ENCODE data around the gene CD200. TPM values are rescaled to one million over a fixed set of nuclear protein-coding genes. Genes with fewer than 3 reads are reported as not detected.

The CD200 gene
- polyA plus RNA-seq, 1 experiment, result 0.10 TPM

GRCh38 chr3:112373476-112373875 is 40.5 kb downstream of the CD200 start:
- no peak overlapping the region for H3K4me3 ChIP-seq (ENCODE audit: low read depth, low read length)
- no peaks in the 10 kb centered on the region for H3K36me3 ChIP-seq (ENCODE audit: control insufficient read depth, insufficient read depth, low read length)
- TF ChIP-seq CTCF (IDR thresholded peaks at IDR 0.05; ENCODE audit: insufficient read depth, low read depth, low read length), result no peak
- POLR2A ChIA-PET, result no interaction called here
- DNase-seq (ENCODE audit: low read depth), result no peak
- H3K27me3 ChIP-seq (ENCODE audit: control insufficient read depth, insufficient read depth, low read length), result no peaks in the 10 kb centered on the region
- CTCF ChIA-PET, result interaction anchor here (1.7 kb wide), 1 partner anchor 18 kb away, joined by 4 read pairs; no protein-coding TSS in a partner anchor

GRCh38 chr3:112373924-112374323 is 41.0 kb downstream of the CD200 start:
- no peak overlapping the region for H3K4me3 ChIP-seq (ENCODE audit: low read depth, low read length)
- no peaks in the 10 kb centered on the region for H3K36me3 ChIP-seq (ENCODE audit: control insufficient read depth, insufficient read depth, low read length)
- no peak for DNase-seq (ENCODE audit: low read depth)
- ChIA-PET POLR2A (no interaction called here), CTCF (interaction anchor here (1.7 kb wide), 1 partner anchor 17 kb away, joined by 4 read pairs; no protein-coding TSS in a partner anchor)
- H3K27me3 ChIP-seq (ENCODE audit: control insufficient read depth, insufficient read depth, low read length), result no peaks in the 10 kb centered on the region
- TF ChIP-seq CTCF (IDR thresholded peaks at IDR 0.05; ENCODE audit: insufficient read depth, low read depth, low read length), result no peak

DNA sequence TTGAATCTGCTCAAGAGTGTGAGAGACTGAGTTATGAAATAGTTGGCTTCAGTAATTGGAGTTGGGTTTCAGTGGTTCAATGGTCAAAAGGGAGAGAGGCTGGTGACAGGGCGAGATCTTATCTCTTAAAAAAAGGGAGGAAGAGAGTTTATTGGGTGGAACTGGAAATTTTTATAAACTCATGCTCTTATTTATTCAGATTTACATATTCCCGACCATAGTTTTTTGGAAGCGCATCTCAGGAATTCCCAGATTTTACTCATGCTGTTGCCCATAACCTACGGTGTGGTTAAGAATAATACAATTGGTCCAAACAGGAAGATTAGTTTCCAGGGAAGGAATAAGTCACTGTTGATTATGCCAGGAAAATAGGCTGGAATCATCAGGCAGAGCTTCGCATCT is 41.4 kb downstream of the CD200 start:
- no peaks in the 10 kb centered on the region for H3K27me3 ChIP-seq (ENCODE audit: control insufficient read depth, insufficient read depth, low read length)
- CTCF ChIA-PET, result no interaction called here
- DNase-seq (ENCODE audit: low read depth), result no peak
- TF ChIP-seq CTCF (IDR thresholded peaks at IDR 0.05; ENCODE audit: insufficient read depth, low read depth, low read length), result no peak
- H3K4me3 ChIP-seq (ENCODE audit: low read depth, low read length), result no peak overlapping the region
- POLR2A ChIA-PET, result no interaction called here
- no peaks in the 10 kb centered on the region for H3K36me3 ChIP-seq (ENCODE audit: control insufficient read depth, insufficient read depth, low read length)

DNA sequence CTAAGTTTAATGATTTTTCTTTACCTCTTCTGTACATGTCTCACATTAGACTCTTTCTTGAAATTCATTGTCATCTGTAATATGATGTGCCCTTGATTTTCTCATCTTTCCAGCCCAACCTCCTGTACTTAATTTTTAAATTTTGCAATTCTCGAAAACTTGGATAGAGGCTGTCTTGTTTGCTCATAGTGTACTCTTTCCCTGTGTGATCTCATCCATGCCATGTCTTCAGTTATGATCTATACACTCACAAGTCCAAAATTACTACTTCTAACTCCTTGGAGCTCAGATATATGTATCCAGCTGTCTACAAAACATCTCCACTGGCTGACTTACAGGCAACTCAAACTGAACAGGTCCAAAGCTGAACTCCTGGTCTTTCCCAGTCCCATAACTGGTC is 42.2 kb downstream of the CD200 start:
- CTCF ChIA-PET, result interaction anchor here (1.0 kb wide), 1 partner anchor 15 kb away, joined by 3 read pairs; no protein-coding TSS in a partner anchor
- no peak for TF ChIP-seq CTCF (IDR thresholded peaks at IDR 0.05; ENCODE audit: insufficient read depth, low read depth, low read length)
- no peak for DNase-seq (ENCODE audit: low read depth)

DNA sequence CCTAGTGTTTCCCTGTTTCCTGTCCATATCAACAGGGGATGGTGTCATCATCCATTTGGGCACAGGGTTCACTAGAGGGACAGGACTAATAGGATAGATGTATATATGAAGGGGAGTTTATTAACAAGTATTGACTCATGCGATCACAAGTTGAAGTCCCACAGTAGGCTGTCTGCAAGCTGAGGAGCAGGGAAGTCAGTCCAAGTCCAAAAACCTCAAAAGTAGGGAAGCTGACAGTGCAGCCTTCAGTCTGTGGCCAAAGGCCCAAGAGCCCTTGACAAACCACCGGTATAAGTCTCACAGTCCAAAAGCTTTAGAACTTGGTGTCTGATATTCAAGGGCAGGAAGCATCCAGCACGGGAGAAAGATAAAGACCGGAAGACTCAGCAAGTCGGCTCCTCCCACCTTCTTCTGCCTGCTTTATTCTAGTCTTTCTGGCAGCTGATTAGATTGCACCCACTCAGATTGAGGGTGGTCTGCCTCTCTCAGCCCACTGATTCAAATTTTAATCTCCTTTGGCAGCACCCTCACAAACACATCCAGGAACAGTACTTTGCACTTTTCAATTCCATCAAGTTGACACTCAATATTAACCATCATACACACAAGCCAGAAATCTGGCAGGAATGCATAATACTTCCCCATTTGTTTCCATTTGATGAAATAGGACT is 43.4 kb downstream of the CD200 start:
- Histone ChIP-seq H3K4me3 (ENCODE audit: low read depth, low read length) (no peak overlapping the region), H3K27me3 (ENCODE audit: control insufficient read depth, insufficient read depth, low read length) (no peaks in the 10 kb centered on the region), H3K36me3 (ENCODE audit: control insufficient read depth, insufficient read depth, low read length) (no peaks in the 10 kb centered on the region)
- no peak for TF ChIP-seq CTCF (IDR thresholded peaks at IDR 0.05; ENCODE audit: insufficient read depth, low read depth, low read length)
- ChIA-PET CTCF (no interaction called here), POLR2A (no interaction called here)
- DNase-seq (ENCODE audit: low read depth), result no peak

More for the DNA sequence above, 42.2 kb downstream of the CD200 start:
- Histone ChIP-seq H3K27me3 (ENCODE audit: control insufficient read depth, insufficient read depth, low read length) (no peaks in the 10 kb centered on the region), H3K36me3 (ENCODE audit: control insufficient read depth, insufficient read depth, low read length) (no peaks in the 10 kb centered on the region), H3K4me3 (ENCODE audit: low read depth, low read length) (no peak overlapping the region)
- POLR2A ChIA-PET, result no interaction called here

Measured in BJ (cell line).